CD4-positive, alpha-beta T cell (primary cell): Measurements from ENCODE around the gene SLC6A18. TPM values are rescaled to one million over a fixed set of nuclear protein-coding genes. Genes with fewer than 3 reads are reported as not detected.

Experiments
- ATAC-seq: fragments of 200-7000 bp; cut with Tn5 transposase; one replicate; pipeline ENCODE4 v1.10.0; 2022; ENCODE audit warnings: mild to moderate bottlenecking; ENCODE audit not compliant: poor library complexity
- CTCF ChIA-PET: fragments of 350-600 bp; sonication (Branson Sonifier 250); formaldehyde crosslinking; loops from one replicate; lab custom pipeline; 2021; ENCODE audit warnings: antibody characterized with exemption, inconsistent platforms; lab: Charles Lee
- POLR2A ChIA-PET: fragments of 350-600 bp; sonication (Branson Sonifier 250); formaldehyde crosslinking; loops from one replicate; lab custom pipeline; 2021; ENCODE audit warnings: antibody characterized with exemption, inconsistent platforms; lab: Charles Lee
- DNase-seq, 14 experiments: peaks; one replicate each; pipeline ENCODE4 v3.0.0-alpha.2; 2013 to 2020; ENCODE audit warnings: mixed read lengths in 2 of 14
- H3K27ac ChIP-seq, 2 donors: one replicate each; pipeline versions ENCODE4 v1.5.1 to v1.7.0; 2013; ENCODE audit warnings: low read length in 2 of 2, low read depth in 1 of 2, mild to moderate bottlenecking in 1 of 2
- H3K27me3 ChIP-seq, 2 experiments: 1 replicate in 1 of 2; 2 replicates in 1 of 2; pipeline versions ENCODE4 v1.6.1 to v1.7.0; 2013; ENCODE audit warnings: low read length in 2 of 2, control low read depth in 1 of 2, mild to moderate bottlenecking in 1 of 2, moderate library complexity in 1 of 2; ENCODE audit not compliant: insufficient read depth in 2 of 2, control insufficient read depth in 1 of 2
- H3K36me3 ChIP-seq: one replicate; pipeline ENCODE4 v1.6.1; 2013; ENCODE audit warnings: low read length, control low read depth; ENCODE audit not compliant: insufficient read depth
- H3K4me1 ChIP-seq: one replicate; pipeline ENCODE4 v1.6.1; 2013; ENCODE audit warnings: low read length, control low read depth; ENCODE audit not compliant: insufficient read depth
- H3K4me3 ChIP-seq: one replicate; pipeline ENCODE4 v1.5.1; 2013; ENCODE audit warnings: mild to moderate bottlenecking, low read length, moderate library complexity
- H3K9me3 ChIP-seq, 2 experiments: 1 replicate in 1 of 2; 2 replicates in 1 of 2; pipeline versions ENCODE4 v1.6.1 to v1.7.0; 2013; ENCODE audit warnings: low read length in 2 of 2, mild to moderate bottlenecking in 2 of 2, control low read depth in 1 of 2, moderate library complexity in 1 of 2; ENCODE audit not compliant: control insufficient read depth in 1 of 2, insufficient read depth in 1 of 2
- H3K27ac Mint-ChIP-seq: one replicate; pipeline ENCODE4 v1.8.0; 2020; ENCODE audit warnings: mixed read lengths
- H3K27me3 Mint-ChIP-seq: one replicate; pipeline ENCODE4 v1.8.0; 2021; ENCODE audit warnings: mixed read lengths
- H3K36me3 Mint-ChIP-seq: one replicate; pipeline ENCODE4 v1.8.0; 2021; ENCODE audit warnings: low read depth, mixed read lengths
- H3K4me1 Mint-ChIP-seq: one replicate; pipeline ENCODE4 v1.8.0; 2021; ENCODE audit warnings: low read depth, mixed read lengths
- H3K4me3 Mint-ChIP-seq: one replicate; pipeline ENCODE4 v1.8.0; 2020; ENCODE audit warnings: mild to moderate bottlenecking, mixed read lengths
- H3K9me3 Mint-ChIP-seq: one replicate; pipeline ENCODE4 v1.8.0; 2020; ENCODE audit warnings: mixed read lengths
- intact Hi-C, 2 experiments: fragments of 100-400 bp; cut with DNase I in 1 of 2; cut with micrococcal nuclease in 1 of 2; formaldehyde crosslinking; loops; one replicate each; pipeline versions ENCODE4 v1.15.1 to v1.9.0; 2023 to 2025; cut with DNase I, micrococcal nuclease
- total RNA-seq, 174 experiments: library from RNA in 2 of 174; stranded (reverse) in 2 of 174; gene quantifications; one replicate each; pipeline ENCODE4 v1.2.3 and lab custom pipeline; 2021 to 2026
- TF ChIP-seq, protein P1 (sequence below): fragments of 200-600 bp; IDR thresholded peaks from one replicate; pipeline ENCODE4 v1.8.0; 2022; ENCODE audit warnings: antibody characterized with exemption, mild to moderate bottlenecking

Gene SLC6A18
- total RNA-seq, 2 experiments from 2014 or later, result not detected

DNA sequence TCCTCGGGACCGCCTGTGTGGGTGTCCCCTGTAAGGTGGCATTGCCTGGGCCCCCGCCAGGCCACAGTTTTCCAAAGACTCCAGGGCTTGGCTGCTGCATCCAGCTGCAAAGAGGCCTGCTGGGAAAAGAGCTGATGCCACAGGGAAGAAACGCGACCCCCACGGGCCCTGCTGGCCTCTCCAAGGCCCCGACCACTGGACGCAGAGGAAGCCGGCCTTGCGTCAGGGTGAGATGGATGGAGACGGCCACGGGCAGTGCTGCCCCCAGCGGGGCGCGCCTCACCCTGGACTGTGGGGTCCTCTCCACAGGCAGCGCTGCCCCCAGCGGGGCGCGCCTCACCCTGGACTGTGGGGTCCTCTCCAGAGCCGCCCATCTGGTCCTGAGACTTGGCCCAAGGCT lies 45.1 kb upstream of the SLC6A18 start:
- TF ChIP-seq, protein P1, sequence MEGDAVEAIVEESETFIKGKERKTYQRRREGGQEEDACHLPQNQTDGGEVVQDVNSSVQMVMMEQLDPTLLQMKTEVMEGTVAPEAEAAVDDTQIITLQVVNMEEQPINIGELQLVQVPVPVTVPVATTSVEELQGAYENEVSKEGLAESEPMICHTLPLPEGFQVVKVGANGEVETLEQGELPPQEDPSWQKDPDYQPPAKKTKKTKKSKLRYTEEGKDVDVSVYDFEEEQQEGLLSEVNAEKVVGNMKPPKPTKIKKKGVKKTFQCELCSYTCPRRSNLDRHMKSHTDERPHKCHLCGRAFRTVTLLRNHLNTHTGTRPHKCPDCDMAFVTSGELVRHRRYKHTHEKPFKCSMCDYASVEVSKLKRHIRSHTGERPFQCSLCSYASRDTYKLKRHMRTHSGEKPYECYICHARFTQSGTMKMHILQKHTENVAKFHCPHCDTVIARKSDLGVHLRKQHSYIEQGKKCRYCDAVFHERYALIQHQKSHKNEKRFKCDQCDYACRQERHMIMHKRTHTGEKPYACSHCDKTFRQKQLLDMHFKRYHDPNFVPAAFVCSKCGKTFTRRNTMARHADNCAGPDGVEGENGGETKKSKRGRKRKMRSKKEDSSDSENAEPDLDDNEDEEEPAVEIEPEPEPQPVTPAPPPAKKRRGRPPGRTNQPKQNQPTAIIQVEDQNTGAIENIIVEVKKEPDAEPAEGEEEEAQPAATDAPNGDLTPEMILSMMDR, result no peak
- Mint-ChIP-seq H3K9me3 (no peaks in the 10 kb centered on the region), H3K4me1 (no peaks in the 10 kb centered on the region), H3K27ac (no peak overlapping the region), H3K4me3 (no peak overlapping the region), H3K27me3 (no peaks in the 10 kb centered on the region), H3K36me3 (no peaks in the 10 kb centered on the region)
- Histone ChIP-seq H3K9me3 (peaks cover 0 to 10% of the 10 kb centered on the region in 2 experiments), H3K4me1 (no peaks in the 10 kb centered on the region), H3K27ac (no peak overlapping the region), H3K36me3 (no peaks in the 10 kb centered on the region), H3K4me3 (no peak overlapping the region), H3K27me3 (no peaks in the 10 kb centered on the region)
- ATAC-seq, result no peak
- intact Hi-C loops, result no loop called here
- DNase-seq, result no peak
- ChIA-PET POLR2A (no interaction called here), CTCF (no interaction called here)

DNA sequence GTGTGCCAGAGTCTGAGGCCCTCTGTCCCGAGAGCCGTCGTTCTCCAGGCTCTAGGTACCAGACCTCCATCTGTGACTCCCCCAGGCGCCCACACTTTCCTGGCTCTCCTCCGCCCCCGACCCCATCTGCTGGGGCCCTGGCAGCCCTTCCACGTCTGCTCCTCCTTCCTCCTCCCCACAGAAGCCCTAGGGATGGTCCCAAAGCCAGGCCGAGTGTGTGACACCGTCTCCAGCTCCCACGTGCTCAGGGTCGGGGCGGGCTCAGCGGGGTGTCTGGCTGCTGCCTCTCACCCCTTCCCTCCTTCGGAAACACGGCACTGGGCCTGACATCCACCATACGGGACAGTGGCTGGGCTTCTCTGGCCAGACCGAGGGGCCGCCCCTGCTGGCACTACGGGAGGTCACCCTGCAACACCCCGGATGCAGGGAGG lies 44.3 kb upstream of the SLC6A18 start:
- Mint-ChIP-seq H3K4me1 (no peaks in the 10 kb centered on the region), H3K27me3 (no peaks in the 10 kb centered on the region), H3K4me3 (no peak overlapping the region), H3K36me3 (no peaks in the 10 kb centered on the region), H3K9me3 (no peaks in the 10 kb centered on the region), H3K27ac (no peak overlapping the region)
- intact Hi-C loops, result no loop called here
- ChIA-PET POLR2A (no interaction called here), CTCF (no interaction called here)
- DNase-seq (no peak), ATAC-seq (no peak)
- Histone ChIP-seq H3K27ac (no peak overlapping the region), H3K4me3 (no peak overlapping the region), H3K9me3 (peaks cover 0 to 8% of the 10 kb centered on the region in 2 experiments), H3K4me1 (no peaks in the 10 kb centered on the region), H3K27me3 (no peaks in the 10 kb centered on the region), H3K36me3 (no peaks in the 10 kb centered on the region)
- TF ChIP-seq, protein P1, result no peak

DNA sequence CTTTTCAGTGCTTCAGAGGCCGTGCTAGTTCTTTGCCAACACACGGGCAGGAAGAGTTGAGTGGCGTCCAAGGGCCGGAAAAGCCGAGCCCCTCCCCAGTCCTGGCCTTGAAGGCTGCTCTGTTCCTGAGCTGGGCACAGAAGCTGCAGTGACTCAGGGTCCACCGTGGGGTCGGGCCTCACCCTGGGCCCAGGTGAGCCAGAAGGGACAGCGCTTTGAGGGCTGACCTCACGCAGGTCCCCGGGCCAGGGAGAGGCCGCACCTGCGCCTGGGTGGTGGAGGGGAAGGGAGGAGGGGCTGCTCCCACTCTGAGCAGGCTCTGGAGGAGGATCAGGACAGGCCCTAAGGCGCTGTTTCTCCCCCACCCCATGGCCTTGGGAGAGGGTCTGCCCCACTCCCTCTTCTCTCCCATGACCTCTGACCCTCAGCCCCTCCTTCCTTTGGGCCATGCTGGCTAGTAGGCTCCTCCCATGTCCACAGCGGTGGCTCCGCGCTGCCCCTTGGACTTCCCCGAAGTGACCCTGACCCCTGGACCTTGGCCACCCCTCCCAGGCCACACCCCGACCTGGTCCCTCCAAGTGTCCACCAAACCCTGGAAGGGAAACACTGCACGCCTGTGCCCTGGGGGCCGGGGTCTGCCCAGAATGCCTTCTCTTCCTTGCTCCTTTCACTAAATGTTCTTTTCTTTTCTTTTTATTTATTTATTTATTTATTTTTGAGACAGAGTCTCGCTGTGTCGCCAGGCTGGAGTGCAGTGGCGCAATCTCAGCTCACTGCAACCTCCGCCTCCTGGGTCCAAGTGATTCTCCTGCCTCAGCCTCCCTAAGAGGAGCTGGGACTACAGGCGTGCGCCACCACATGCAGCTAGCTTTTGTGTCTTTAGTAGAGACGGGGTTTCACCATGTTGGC lies 43.5 kb upstream of the SLC6A18 start:
- no peaks in the 10 kb centered on the region for H3K27me3 Mint-ChIP-seq
- TF ChIP-seq, protein P1, result no peak
- no peaks in the 10 kb centered on the region for H3K4me1 Mint-ChIP-seq
- CTCF ChIA-PET, result no interaction called here
- H3K9me3 Mint-ChIP-seq, result no peaks in the 10 kb centered on the region
- POLR2A ChIA-PET, result no interaction called here
- H3K27ac Mint-ChIP-seq, result no peak overlapping the region
- Histone ChIP-seq H3K4me3 (no peak overlapping the region), H3K36me3 (no peaks in the 10 kb centered on the region), H3K27me3 (no peaks in the 10 kb centered on the region), H3K4me1 (no peaks in the 10 kb centered on the region), H3K9me3 (peaks cover 0 to 7% of the 10 kb centered on the region in 2 experiments), H3K27ac (no peak overlapping the region)
- intact Hi-C loops, result no loop called here
- no peaks in the 10 kb centered on the region for H3K36me3 Mint-ChIP-seq
- no peak overlapping the region for H3K4me3 Mint-ChIP-seq
- ATAC-seq (no peak), DNase-seq (no peak)
